ENCODE results near the gene JARID2.

- TF ChIP-seq CTCF (conservative IDR thresholded peaks at IDR 0.05; ENCODE audit: low read depth, low read length) (no peak), POLR2A (IDR thresholded peaks at IDR 0.05; ENCODE audit: low read depth, low read length) (no peak), MAZ (IDR thresholded peaks at IDR 0.05; ENCODE audit: borderline replicate concordance, low read depth, low read length) (no peak), RFX5 (IDR thresholded peaks at IDR 0.05; ENCODE audit: low read depth, low read length) (no peak), CEBPB (IDR thresholded peaks at IDR 0.05; ENCODE audit: low read depth, low read length) (no peak), RAD21 (IDR thresholded peaks at IDR 0.05; ENCODE audit: low read length) (no peak), MAFK (IDR thresholded peaks at IDR 0.05; ENCODE audit: low read depth, low read length) (no peak), USF2 (IDR thresholded peaks at IDR 0.05; ENCODE audit: low read depth, low read length) (no peak), ELK1 (IDR thresholded peaks at IDR 0.05; ENCODE audit: borderline replicate concordance, low read depth, low read length) (no peak)
Measured at GRCh38 chr6:15410752-15411151, 164.9 kb downstream of the JARID2 start.
